ENCODE results near the gene GSTM1.

GRCh38 chr1:109714661-109715372 is 27.2 kb downstream of the GSTM1 start:
- TF ChIP-seq, protein P1, sequence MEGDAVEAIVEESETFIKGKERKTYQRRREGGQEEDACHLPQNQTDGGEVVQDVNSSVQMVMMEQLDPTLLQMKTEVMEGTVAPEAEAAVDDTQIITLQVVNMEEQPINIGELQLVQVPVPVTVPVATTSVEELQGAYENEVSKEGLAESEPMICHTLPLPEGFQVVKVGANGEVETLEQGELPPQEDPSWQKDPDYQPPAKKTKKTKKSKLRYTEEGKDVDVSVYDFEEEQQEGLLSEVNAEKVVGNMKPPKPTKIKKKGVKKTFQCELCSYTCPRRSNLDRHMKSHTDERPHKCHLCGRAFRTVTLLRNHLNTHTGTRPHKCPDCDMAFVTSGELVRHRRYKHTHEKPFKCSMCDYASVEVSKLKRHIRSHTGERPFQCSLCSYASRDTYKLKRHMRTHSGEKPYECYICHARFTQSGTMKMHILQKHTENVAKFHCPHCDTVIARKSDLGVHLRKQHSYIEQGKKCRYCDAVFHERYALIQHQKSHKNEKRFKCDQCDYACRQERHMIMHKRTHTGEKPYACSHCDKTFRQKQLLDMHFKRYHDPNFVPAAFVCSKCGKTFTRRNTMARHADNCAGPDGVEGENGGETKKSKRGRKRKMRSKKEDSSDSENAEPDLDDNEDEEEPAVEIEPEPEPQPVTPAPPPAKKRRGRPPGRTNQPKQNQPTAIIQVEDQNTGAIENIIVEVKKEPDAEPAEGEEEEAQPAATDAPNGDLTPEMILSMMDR (IDR thresholded peaks at IDR 0.05; ENCODE audit: extremely low read depth in 1 of 2, insufficient read depth in 1 of 2, low read depth in 1 of 2, low read length in 2 of 2) = no peak
- no peak for TF ChIP-seq POLR2A (IDR thresholded peaks at IDR 0.05; ENCODE audit: low read depth, low read length)

Measured in endothelial cell of umbilical vein (primary cell).